PC-9 (cell line): ENCODE measurements around the gene DNALI1.

Experiments
- CTCF ChIP-seq: fragments of 200-600 bp; sonication (generic); conservative IDR thresholded peaks from 2 replicates; pipeline ENCODE4 v1.6.1; 2017; ENCODE audit warnings: mixed run types, antibody characterized with exemption, mild to moderate bottlenecking, moderate library complexity
- EZH2 ChIP-seq: fragments of 200-600 bp; sonication (generic); IDR thresholded peaks from 2 replicates; pipeline ENCODE4 v1.8.0; 2017; ENCODE audit warnings: antibody characterized with exemption, low read depth

- TF ChIP-seq CTCF (no peak), EZH2 (no peak)
Measured at GRCh38 chr1:37544530-37544929, 12.2 kb upstream of the DNALI1 start.
